ENCODE results near the gene GBP5.
"Not testable (repeated sequence)": the region's sequence is repeated elsewhere in the genome, so short reads cannot be mapped to it uniquely, and the experiment has no call there.

GBP5 gene

DNA sequence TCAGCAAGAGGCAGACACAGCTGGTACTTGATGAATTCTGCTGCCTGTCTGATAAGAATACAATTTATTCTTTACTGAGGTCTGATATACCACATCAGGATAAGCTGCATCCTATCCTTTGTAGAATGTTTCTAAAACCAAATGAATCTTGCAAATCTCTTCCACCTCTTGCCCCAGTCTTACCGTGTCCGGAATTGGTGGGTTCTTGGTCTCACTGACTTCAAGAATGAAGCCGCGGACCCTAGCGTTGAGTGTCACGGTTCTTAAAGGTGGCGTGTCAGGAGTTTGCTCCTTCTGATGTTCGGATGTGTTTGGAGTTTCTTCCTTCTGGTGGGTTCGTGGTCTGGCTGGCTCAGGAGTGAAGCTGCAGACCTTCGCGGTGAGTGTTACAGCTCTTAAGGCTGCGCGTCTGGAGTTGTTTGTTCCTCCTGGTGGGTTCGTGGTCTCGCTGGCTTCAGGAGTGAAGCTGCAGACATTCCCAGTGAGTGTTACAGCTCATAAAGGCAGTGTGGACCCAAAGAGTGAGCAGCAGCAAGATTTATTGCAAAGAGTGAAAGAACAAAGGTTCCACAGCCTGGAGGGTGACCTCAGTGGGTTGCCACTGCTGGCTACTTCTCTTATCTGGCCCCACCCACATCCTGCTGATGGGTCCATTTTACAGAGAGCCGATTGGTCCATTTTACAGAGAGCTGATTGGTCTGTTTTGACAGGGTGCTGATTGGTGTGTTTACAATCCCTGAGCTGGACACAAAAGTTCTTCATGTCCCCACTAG is at the start of gene GBP5:
GBP5 (minus strand) TSS at position 592 of the 773 bp plus-strand sequence. CDS start 3,305 bp downstream, outside the sequence.
- DNase-seq: peak; percentile 43 to 78

DNA sequence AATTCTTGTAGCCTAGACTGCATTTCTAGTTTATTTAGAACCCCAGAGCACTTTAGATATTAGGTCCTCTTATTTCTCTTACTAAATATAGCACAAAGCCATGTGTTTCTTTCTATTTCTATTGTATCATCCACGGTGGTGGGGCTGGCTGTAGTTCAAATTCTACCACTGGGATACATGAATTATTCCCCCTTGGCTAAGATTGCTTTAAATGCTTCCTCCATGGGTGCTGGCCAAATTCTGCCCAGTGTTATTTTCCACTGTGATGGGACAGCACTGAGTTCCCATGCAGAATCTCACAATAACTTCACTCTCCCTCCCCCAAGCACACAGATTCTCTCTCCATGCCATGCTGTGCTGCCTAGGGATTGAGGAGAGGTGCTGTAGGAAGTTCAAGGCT is 49.7 kb upstream of the GBP5 start:
- no peak for DNase-seq

DNA sequence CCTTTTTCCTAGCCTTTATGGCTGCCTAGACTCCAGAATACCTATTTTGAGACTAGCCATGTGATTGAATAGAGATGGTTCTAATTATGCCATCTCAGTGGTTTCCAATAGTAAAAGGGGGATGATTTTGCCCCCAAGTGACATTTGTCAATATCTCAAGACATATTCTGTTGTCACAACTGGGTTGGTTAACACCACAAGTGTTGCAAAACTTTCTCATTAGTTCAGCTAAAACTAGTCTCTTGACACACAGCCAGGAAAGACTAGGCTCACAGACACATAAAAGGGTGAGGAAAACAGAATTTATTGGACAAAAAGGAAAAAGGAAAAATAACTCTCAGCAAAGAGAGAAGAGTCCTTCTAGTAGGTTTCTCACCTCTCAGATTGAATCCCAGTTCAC is 39.9 kb upstream of the GBP5 start:
- DNase-seq: no peak

- no peak for DNase-seq
Measured at GRCh38 chr1:89311757-89312156, 39.1 kb upstream of the GBP5 start.

- no peak for DNase-seq
Measured at GRCh38 chr1:89310976-89311375, 38.3 kb upstream of the GBP5 start.

DNA sequence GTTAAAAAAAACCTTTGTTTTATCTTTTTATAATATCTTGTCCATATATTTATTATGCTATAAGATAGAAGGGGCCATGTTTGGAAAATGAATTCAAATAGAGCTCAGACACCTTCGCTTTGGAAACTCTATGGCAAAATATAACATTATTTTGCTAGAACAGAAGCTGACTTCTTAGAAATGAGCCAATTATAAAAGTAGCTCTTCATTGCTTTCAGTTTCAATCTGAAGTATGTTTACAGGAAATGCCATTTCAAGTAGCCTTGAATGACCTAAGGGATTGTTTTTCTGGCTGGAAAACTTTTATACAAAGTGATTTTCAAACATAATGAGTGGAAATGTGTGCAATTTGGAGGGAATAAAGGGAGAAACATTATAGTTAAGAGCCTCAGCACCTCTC is 37.8 kb upstream of the GBP5 start:
- DNase-seq: no peak

DNA sequence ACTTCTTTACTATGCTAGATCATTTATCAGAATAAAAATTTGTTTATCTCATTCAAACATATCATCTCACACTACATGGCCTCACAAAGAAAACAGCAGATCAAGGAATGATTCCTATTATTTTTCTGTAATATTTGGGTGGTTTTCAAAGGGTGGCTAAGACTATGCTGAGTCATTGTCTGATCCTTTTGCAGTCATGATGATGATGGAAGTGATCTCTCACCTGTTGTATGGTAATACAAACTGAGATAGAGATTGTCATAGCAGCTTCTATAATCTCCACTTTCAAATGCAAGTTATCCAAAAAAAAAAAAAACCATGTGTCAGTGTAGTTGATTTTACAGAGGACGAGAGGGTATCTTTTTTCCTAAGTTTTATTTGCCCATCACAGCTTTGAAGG is 37.2 kb upstream of the GBP5 start:
- DNase-seq: no peak

DNA sequence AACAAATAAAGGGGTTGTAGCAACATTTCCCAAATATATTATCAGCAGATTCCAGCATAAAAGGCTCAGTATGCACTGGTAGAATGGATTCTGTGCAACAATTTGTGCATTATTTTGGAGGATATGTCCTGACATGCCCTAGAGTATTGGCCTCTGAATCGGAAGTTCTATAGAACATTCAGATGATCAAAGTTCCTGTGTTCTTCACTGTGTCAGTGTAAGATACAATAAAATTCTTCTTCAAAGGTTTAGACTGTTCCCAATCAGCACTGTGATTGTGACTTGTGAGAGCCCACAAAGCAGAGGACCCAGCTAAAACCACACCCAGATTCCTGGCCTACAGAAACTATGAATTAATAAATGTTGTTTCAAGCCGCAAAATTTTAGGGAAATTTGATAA is 33.6 kb upstream of the GBP5 start:
- DNase-seq: no peak

- no peak for DNase-seq
Measured at GRCh38 chr1:89305493-89305892, 32.8 kb upstream of the GBP5 start.

DNA sequence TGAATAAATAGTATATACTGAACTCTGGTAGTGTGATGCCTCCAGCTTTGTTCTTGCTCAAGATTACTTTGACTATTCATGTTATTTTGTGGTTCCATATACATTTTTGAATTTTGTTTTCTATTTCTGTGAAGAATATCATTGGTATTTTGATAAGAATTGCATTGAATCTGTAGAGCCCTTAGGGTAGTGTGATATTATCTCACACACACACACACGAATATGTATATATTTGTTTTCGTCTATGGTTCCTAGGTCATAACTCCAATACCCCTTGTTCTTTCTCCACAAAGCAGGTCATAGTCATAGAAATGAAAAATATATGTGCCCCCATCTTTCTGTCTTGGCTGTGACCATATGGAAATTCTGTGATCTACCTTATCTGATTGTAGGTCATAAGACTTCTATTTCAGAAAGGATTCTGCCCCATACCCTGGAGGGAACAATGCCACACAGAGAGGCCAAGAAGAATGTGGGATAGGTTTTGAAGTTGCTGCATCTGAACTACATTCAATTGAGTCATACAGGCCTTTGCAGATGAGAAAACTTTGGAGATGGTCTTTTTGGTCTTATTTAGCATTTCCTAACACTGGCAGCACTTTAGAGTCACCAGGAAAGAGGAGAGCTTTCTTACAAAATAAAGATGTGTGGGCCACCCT is 32.0 kb upstream of the GBP5 start:
- DNase-seq: no peak

- no peak for DNase-seq
Measured at GRCh38 chr1:89302697-89303332, 30.2 kb upstream of the GBP5 start.

DNA sequence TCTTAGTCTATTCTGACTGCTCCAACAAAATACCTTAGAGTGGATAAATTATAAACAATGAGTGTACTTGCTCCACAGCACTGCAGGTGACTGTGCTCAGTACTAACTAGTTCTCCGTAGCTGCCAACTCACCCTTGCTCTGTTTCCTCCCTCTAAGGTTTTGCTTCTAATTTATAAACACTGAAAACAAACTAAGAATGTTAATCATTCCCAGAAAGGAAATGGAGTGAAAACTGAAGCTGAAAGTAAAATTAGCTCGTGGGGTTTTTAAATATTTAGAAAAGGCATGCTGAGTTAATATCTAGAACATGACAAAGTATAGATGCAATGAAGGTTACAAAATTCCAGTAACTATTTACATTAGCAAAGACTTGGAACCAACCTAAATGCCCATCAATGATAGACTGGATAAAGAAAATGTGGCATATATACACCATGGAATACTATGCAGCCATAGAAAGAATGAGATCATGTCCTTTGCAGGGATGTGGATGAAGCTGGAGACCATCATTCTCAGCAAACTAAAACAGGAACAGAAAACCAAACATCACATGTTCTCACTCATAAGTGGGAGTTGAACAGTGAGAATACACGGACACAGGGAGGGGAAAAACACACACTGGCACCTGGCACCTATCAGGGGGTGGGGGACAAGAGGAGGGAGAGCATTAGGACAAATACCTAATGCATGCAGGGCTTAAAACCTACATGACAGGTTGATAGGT is 27.2 kb upstream of the GBP5 start:
- peak; percentile 15 to 20 for DNase-seq

GRCh38 chr1:89298461-89298860 is 25.8 kb upstream of the GBP5 start:
- DNase-seq: no peak

- DNase-seq: no peak
Measured at GRCh38 chr1:89295187-89295586, 22.5 kb upstream of the GBP5 start.

- no peak for DNase-seq
Measured at GRCh38 chr1:89291276-89291675, 18.6 kb upstream of the GBP5 start.

- no peak for DNase-seq
Measured at GRCh38 chr1:89288051-89288340, 15.3 kb upstream of the GBP5 start.

GRCh38 chr1:89287181-89288050 is 14.8 kb upstream of the GBP5 start:
- DNase-seq: no peak

DNA sequence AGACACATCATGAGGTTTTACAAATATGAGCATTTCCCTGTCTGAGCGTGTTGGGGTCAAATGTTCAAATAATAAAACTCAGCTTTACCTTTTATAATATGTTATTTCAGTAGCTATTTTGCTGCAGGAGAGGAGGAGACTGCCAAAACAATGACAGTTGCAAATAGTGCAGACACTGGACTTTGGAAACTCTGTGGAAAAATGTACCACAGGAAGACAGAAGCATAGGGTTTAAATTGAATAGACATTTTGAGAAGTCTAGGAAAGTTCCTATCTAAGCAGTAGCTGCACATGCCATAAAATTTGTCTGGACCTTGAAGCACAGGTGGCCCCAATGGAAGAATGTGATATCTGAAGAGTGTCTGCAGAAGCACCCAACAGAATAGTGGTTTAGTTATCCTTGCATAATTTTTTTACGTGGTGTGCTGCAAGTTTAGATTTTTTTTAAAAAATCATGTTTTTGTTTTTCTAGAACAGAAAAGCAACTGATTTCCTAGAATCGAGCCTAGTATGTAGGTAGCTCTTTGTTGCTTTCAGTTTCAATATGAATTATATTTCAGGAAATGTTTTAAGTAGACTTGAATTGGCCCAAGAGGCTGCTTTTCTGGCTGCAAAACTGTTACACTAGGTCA is 14.0 kb upstream of the GBP5 start:
- DNase-seq: no peak

DNA sequence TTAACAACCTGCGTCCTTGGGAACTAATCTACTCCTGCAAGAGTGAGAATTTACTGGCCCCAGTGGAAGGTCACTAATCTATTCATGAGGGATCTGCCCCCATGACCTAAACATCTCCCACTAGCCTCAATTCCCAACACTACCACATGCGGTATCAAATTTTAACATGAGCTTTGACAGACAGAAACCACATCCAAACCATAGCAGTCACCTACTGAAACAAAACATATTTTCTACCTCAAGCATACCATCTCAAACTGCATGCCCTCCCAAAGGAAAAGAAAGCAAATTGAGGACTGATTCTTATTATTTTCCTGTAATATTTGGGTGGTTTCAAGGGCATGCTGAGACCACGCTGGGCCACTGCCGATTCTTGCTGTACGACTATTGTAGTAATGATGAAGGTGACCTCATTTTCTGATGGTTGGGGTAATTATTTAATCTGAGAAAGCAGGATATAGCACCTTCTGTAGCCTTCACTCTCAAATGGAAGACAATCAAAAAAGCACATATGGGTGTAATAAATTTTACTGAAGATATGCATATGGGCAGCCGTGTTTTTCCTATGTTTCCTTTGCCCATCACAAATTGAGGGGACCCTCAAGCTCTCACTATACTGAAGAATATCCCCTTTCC is 13.2 kb upstream of the GBP5 start:
- DNase-seq: no peak

GRCh38 chr1:89284078-89284763 is 11.6 kb upstream of the GBP5 start:
- not testable (repeated sequence) for DNase-seq

GRCh38 chr1:89280766-89281165 is 8.1 kb upstream of the GBP5 start:
- DNase-seq: no peak
